ENCODE results near the gene PNMA8C.
"Not testable (repeated sequence)": the region's sequence is repeated elsewhere in the genome, so short reads cannot be mapped to it uniquely, and the experiment has no call there.

The PNMA8C gene

GRCh38 chr19:46411088-46411924 is 17.4 kb downstream of the PNMA8C start:
- no peak for DNase-seq (ENCODE audit: low spot score)

- DNase-seq (ENCODE audit: low spot score), result no peak
These were observed 18.3 kb downstream of the PNMA8C start for GRCh38 chr19:46410205-46411087.

- DNase-seq (ENCODE audit: low spot score), result no peak
These were observed 19.5 kb downstream of the PNMA8C start for GRCh38 chr19:46409191-46409590.

GRCh38 chr19:46408664-46409039 is 20.1 kb downstream of the PNMA8C start:
- no peak for DNase-seq (ENCODE audit: low spot score)

GRCh38 chr19:46407856-46408663 is 20.7 kb downstream of the PNMA8C start:
- no peak for DNase-seq (ENCODE audit: low spot score)

- no peak for DNase-seq (ENCODE audit: low spot score)
These were observed 21.8 kb downstream of the PNMA8C start for GRCh38 chr19:46406976-46407375.

GRCh38 chr19:46404753-46405468 is 23.8 kb downstream of the PNMA8C start:
- no peak for DNase-seq (ENCODE audit: low spot score)

GRCh38 chr19:46404055-46404752 is 24.5 kb downstream of the PNMA8C start:
- DNase-seq (ENCODE audit: low spot score), result peak; percentile 51

- no peak for DNase-seq (ENCODE audit: low spot score)
These were observed 26.0 kb downstream of the PNMA8C start for GRCh38 chr19:46402725-46403124.

GRCh38 chr19:46397801-46398479 is 30.8 kb downstream of the PNMA8C start:
- DNase-seq (ENCODE audit: low spot score), result not testable (repeated sequence)

- peak; percentile 47 for DNase-seq (ENCODE audit: low spot score)
These were observed 34.3 kb downstream of the PNMA8C start for GRCh38 chr19:46394402-46394797.

- DNase-seq (ENCODE audit: low spot score), result no peak
These were observed 35.0 kb downstream of the PNMA8C start for GRCh38 chr19:46393456-46394401.

- DNase-seq (ENCODE audit: low spot score), result no peak
These were observed 35.9 kb downstream of the PNMA8C start for GRCh38 chr19:46392837-46393236.

GRCh38 chr19:46392252-46392801 is 36.4 kb downstream of the PNMA8C start:
- DNase-seq (ENCODE audit: low spot score), result no peak

GRCh38 chr19:46391296-46392251 is 37.2 kb downstream of the PNMA8C start:
- no peak for DNase-seq (ENCODE audit: low spot score)

GRCh38 chr19:46390866-46391265 is 37.9 kb downstream of the PNMA8C start:
- DNase-seq (ENCODE audit: low spot score), result no peak

GRCh38 chr19:46390121-46390858 is 38.4 kb downstream of the PNMA8C start:
- DNase-seq (ENCODE audit: low spot score), result no peak

Measured in RKO (cell line).